GM19240 (cell line): ENCODE data around the gene TSN.

Experiments used
- DNase-seq: peaks from one replicate; pipeline ENCODE4 v3.0.0; 2011; ENCODE audit warnings: low spot score; ENCODE audit not compliant: insufficient read length

The TSN gene

DNA sequence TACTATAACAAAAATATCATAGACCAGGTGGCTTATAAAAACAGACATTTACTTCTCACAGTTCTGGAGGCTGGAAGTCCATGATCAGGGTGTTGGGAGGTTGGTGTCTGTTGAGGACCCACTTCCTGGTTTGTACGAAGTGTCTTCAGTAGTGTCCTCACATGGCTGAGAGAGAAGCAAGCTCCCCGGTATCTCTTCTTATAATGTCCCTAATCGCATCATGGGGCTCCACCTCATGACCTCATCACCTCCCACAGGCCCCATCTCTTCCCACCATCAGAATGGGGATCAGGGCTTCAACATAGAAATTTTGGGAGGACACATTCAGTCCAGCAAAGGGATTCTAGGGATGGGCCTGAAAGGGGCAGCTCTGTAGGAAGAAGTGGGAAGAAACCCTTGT is 14.0 kb upstream of the TSN start:
- DNase-seq = no peak

GRCh38 chr2:121746071-121746578 is 9.3 kb upstream of the TSN start:
- DNase-seq = no peak

GRCh38 chr2:121748202-121748601 is 7.2 kb upstream of the TSN start:
- DNase-seq = no peak

DNA sequence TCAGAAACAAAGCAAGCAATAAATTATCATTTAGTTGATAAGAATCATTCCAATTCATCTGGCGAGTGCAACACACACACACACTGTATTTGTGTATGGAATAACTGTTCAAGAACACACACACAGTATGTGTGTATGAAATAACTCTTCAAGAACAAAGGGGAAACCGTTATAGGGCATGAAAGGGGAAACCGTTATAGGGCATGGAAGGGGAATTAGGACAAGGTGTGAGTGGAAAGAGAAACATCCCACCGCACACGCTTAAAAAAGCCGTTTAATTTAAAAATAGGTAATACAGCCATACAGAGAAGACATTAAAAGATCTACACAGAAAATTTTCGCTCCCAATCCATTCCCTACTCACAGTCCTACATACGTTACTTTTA is 607 bp upstream of the TSN start:
- DNase-seq = no peak

- no peak for DNase-seq
Observed at GRCh38 chr2:121764681-121765228, 9.3 kb downstream of the TSN start.

GRCh38 chr2:121766624-121767023 is 11.2 kb downstream of the TSN start:
- DNase-seq = no peak

- no peak for DNase-seq
Observed at GRCh38 chr2:121768143-121768755, 12.8 kb downstream of the TSN start.

DNA sequence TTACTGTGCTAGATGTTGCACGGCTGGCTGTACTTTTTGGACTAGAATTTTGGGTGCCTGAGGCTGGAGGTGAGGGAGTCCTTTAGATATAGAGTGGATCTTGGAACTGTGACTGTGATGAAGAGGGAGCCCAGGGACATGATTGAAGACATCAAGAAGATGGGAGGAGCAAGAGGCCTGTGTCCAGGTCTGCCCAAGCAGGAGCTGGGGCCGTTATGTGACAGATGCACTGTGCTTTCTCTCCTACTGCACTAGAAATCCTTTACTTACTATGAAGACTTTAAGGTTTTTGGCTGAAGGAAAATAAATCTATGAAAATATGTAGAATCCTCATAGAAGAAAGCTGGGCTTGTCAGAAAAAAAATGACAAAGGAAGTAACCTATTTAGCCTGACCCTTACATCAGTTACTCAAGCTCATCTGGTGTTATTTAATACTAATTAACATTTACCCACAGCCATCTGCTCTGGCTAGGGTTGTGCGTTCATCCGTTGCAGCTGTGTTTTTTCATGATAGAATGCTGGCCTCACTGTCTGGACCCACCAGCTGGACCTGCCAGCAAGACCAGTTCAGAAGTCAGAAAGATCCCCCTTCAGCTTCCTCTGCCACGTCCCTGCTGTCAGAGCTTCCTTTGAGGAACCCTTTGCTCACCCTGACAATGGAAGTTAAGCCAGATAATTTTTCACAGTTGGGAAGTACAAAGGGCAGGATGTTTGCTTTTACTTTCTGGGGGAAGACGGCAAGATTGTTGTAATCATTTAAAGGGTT is 16.7 kb downstream of the TSN start:
- DNase-seq = no peak

- no peak for DNase-seq
Observed at GRCh38 chr2:121774235-121774634, 18.8 kb downstream of the TSN start.

DNA sequence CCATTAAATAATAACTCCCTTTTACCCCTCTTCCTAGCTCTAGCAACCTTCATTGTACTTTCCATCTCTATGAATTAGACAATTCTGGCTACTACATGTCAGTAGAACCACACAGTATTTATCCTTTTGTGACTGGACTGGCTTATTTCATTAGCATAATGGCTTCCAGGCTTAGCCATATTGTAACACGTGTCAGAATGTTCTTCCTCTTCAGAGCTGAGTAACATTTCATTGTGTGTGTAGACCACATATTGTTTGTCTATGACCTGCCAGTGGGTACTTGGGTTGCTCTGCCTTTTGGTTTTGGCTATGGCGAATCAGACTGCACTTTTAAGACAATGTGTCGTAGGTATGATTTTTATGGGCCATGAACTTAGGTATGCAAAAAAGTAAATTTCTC is 20.9 kb downstream of the TSN start:
- no peak for DNase-seq

GRCh38 chr2:121776885-121777698 is 21.6 kb downstream of the TSN start:
- DNase-seq = no peak

- no peak for DNase-seq
Observed at GRCh38 chr2:121777699-121778058, 22.2 kb downstream of the TSN start.

- DNase-seq = no peak
Observed at GRCh38 chr2:121778741-121779487, 23.5 kb downstream of the TSN start.

DNA sequence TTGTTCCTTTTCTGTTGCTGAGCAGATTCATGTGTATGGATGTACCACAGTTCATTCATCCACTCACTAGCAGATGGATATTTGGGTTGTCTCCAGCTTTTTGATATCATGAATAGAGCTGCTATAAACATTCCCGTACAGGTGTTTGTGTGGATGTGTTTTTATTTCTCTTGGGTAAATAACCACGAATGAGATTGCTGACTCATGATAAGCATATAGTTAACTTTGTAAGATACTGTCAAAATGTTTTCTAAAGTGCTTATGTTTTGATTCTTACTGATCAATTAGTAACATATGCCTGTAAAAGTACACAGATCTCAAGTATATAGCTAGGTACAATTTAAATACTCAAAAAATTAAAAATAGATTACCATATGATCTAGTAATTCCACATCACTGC is 27.7 kb downstream of the TSN start:
- DNase-seq = no peak

DNA sequence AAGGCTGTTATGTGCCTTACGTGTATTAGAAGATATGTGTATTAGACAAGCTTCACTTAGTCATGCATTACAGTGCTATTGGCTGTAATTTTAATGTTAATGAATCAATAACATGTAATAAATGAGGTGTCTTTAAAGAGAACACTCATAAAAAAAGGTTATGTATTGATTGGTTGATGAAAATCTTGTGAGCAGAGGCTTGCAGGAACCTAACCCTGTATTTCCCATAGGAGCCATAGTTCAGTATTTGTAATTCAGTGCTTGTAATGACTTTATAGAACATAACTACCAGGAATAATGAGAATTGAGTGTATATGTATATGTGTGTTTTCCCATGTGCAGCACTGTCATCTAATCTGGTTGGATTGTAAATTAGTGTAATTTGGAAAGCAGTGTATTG is 33.2 kb downstream of the TSN start:
- no peak for DNase-seq

DNA sequence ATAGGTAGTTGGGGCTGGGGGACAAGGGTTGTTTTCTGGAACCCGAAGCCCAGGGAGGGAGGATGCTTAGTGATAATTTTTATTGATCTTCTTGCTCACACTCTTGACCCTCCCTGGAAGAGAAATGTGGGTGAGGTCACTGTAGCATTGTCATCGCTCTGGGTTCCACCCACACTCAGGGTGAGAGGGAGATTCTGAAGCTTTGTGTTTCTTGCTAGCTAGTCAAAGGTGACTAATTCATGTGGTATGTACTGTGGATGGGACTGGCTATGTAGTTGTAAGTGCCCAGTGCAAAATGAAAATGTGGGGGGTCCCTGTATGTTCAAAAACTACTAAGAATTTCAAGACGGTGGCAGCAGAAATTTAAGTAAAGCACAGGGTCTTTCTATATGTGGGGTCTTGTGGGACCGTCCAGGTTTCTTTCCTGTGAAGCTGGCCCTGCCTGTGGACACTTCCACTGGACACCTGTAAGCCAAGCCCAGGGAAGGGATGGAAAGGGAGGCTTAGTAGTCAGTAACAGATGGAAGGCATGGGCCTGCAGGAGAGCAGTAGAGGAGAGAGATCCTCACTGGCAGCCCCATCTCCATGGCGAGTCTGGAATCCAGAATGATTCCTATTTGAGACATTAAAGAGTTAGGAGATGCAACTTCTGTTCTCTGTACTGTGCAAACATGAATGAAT is 35.0 kb downstream of the TSN start:
- DNase-seq = no peak

DNA sequence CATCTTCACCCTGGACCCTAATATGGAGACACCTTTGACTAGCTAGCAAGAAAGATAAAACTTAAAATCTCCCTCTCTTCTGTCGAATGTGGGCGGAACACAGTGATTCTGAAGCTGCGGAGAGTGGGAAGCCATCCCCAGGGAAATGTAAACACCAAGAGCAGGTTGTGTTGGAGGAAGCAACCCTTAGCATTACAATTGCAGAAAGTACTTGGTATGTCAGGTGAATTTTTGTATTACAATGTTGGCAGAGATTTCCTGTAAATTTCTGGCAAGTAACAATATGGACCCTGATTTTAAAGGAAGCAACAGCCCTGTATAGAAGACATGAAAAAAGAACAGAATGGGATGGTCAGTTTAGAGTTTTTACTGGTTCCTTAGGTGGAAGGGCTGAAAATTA is 35.8 kb downstream of the TSN start:
- no peak for DNase-seq

DNA sequence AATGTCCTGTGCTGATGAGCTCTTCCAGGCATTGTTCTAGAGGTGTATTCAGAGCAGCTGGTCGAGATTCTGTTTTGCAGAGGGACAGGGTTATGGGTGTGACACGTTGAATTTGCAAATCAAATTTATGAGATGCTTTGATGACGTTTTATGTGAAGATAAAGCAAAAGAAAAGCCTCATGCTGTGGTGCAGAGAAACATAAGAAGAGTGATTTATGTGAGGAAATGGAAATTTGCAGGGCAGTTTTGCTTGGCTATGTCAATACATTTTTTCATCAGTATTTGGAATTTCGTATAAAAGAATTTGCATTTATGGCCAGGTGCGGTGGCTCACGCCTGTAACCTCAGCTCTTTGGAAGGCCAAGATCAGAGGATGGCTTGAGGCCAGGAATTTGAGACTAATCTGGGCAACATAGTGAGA is 36.4 kb downstream of the TSN start:
- DNase-seq = no peak

GRCh38 chr2:121793816-121794215 is 38.4 kb downstream of the TSN start:
- no peak for DNase-seq

- DNase-seq = no peak
Observed at GRCh38 chr2:121794233-121794632, 38.8 kb downstream of the TSN start.

GRCh38 chr2:121796239-121796638 is 40.8 kb downstream of the TSN start:
- no peak for DNase-seq
